ENCODE results near the gene NPTX1.

Gene NPTX1

GRCh38 chr17:80431246-80432195 is 44.9 kb downstream of the NPTX1 start:
- DNase-seq (ENCODE audit: low read depth) = no peak
- no peak overlapping the region for H3K4me3 ChIP-seq (ENCODE audit: low read depth, low read length)
- TF ChIP-seq, protein P1, sequence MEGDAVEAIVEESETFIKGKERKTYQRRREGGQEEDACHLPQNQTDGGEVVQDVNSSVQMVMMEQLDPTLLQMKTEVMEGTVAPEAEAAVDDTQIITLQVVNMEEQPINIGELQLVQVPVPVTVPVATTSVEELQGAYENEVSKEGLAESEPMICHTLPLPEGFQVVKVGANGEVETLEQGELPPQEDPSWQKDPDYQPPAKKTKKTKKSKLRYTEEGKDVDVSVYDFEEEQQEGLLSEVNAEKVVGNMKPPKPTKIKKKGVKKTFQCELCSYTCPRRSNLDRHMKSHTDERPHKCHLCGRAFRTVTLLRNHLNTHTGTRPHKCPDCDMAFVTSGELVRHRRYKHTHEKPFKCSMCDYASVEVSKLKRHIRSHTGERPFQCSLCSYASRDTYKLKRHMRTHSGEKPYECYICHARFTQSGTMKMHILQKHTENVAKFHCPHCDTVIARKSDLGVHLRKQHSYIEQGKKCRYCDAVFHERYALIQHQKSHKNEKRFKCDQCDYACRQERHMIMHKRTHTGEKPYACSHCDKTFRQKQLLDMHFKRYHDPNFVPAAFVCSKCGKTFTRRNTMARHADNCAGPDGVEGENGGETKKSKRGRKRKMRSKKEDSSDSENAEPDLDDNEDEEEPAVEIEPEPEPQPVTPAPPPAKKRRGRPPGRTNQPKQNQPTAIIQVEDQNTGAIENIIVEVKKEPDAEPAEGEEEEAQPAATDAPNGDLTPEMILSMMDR (IDR thresholded peaks at IDR 0.05; ENCODE audit: low read depth, low read length, missing control alignments) = no peak
- in situ Hi-C loops (cut with HindIII; ENCODE audit: low sequenced_read_pairs) = loop anchor here (25.0 kb wide), 2 partner anchors 531 to 656 kb away; no protein-coding TSS in a partner anchor

- in situ Hi-C loops (cut with HindIII; ENCODE audit: low sequenced_read_pairs) = loop anchor here (25.0 kb wide), 2 partner anchors 532 to 657 kb away; no protein-coding TSS in a partner anchor
- TF ChIP-seq, protein P1 (IDR thresholded peaks at IDR 0.05; ENCODE audit: low read depth, low read length, missing control alignments) = no peak
- no peak for DNase-seq (ENCODE audit: low read depth)
- H3K4me3 ChIP-seq (ENCODE audit: low read depth, low read length) = no peak overlapping the region
Measured at GRCh38 chr17:80430446-80431245, 45.8 kb downstream of the NPTX1 start.

GRCh38 chr17:80429356-80430275 is 46.8 kb downstream of the NPTX1 start:
- TF ChIP-seq, protein P1 (IDR thresholded peaks at IDR 0.05; ENCODE audit: low read depth, low read length, missing control alignments) = no peak
- in situ Hi-C loops (cut with HindIII; ENCODE audit: low sequenced_read_pairs) = loop anchor here (25.0 kb wide), 2 partner anchors 533 to 658 kb away; no protein-coding TSS in a partner anchor
- H3K4me3 ChIP-seq (ENCODE audit: low read depth, low read length) = no peak overlapping the region
- no peak for DNase-seq (ENCODE audit: low read depth)

- H3K4me3 ChIP-seq (ENCODE audit: low read depth, low read length) = no peak overlapping the region
- TF ChIP-seq, protein P1 (IDR thresholded peaks at IDR 0.05; ENCODE audit: low read depth, low read length, missing control alignments) = no peak
- in situ Hi-C loops (cut with HindIII; ENCODE audit: low sequenced_read_pairs) = loop anchor here (25.0 kb wide), 2 partner anchors 534 to 659 kb away; no protein-coding TSS in a partner anchor
- no peak for DNase-seq (ENCODE audit: low read depth)
Measured at GRCh38 chr17:80428796-80429195, 47.6 kb downstream of the NPTX1 start.

GRCh38 chr17:80428363-80428762 is 48.0 kb downstream of the NPTX1 start:
- TF ChIP-seq, protein P1 (IDR thresholded peaks at IDR 0.05; ENCODE audit: low read depth, low read length, missing control alignments) = no peak
- H3K4me3 ChIP-seq (ENCODE audit: low read depth, low read length) = no peak overlapping the region
- no peak for DNase-seq (ENCODE audit: low read depth)
- in situ Hi-C loops (cut with HindIII; ENCODE audit: low sequenced_read_pairs) = loop anchor here (25.0 kb wide), 2 partner anchors 534 to 659 kb away; no protein-coding TSS in a partner anchor

All from astrocyte of the cerebellum (primary cell).